ENCODE measurements around the gene COL8A1. TPM values are rescaled to one million over a fixed set of nuclear protein-coding genes. Genes with fewer than 3 reads are reported as not detected.

COL8A1 gene
- total RNA-seq, 1 donor from 2014 or later: 5.6 TPM

DNA sequence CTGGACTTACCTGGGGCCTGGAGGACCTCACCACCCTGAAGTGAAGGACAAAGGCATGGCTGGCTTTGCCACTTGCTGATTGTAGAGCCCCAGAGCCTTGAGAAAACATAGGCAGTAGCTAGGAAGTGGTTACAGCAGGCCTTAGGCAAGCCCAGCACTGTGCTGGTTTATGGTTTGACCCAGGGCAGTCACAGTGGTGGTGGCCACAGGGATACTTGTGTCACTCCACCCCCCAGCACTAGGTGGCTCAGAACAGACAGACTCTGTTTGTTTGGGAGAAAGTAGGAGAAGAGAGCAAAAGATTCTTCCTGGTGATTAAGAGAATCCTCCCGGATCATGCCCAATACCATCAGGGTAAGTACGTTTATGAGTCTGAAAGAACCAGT lies 13.2 kb upstream of the COL8A1 start:
- no peak for DNase-seq (ENCODE audit: low spot score)
- Mint-ChIP-seq H3K27ac (ENCODE audit: unreplicated experiment) (no peak overlapping the region), H3K27me3 (ENCODE audit: unreplicated experiment) (peaks cover 1% of the 10 kb centered on the region), H3K4me3 (ENCODE audit: unreplicated experiment) (no peak overlapping the region), H3K36me3 (ENCODE audit: low read depth, unreplicated experiment) (no peaks in the 10 kb centered on the region), H3K4me1 (ENCODE audit: unreplicated experiment) (no peaks in the 10 kb centered on the region), H3K9me3 (ENCODE audit: unreplicated experiment) (no peaks in the 10 kb centered on the region)
- TF ChIP-seq, protein P1, sequence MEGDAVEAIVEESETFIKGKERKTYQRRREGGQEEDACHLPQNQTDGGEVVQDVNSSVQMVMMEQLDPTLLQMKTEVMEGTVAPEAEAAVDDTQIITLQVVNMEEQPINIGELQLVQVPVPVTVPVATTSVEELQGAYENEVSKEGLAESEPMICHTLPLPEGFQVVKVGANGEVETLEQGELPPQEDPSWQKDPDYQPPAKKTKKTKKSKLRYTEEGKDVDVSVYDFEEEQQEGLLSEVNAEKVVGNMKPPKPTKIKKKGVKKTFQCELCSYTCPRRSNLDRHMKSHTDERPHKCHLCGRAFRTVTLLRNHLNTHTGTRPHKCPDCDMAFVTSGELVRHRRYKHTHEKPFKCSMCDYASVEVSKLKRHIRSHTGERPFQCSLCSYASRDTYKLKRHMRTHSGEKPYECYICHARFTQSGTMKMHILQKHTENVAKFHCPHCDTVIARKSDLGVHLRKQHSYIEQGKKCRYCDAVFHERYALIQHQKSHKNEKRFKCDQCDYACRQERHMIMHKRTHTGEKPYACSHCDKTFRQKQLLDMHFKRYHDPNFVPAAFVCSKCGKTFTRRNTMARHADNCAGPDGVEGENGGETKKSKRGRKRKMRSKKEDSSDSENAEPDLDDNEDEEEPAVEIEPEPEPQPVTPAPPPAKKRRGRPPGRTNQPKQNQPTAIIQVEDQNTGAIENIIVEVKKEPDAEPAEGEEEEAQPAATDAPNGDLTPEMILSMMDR (IDR thresholded peaks at IDR 0.05; ENCODE audit: unreplicated experiment): no peak

- H3K4me3 Mint-ChIP-seq (ENCODE audit: unreplicated experiment): no peak overlapping the region
- no peak overlapping the region for H3K27ac Mint-ChIP-seq (ENCODE audit: unreplicated experiment)
- no peaks in the 10 kb centered on the region for H3K4me1 Mint-ChIP-seq (ENCODE audit: unreplicated experiment)
- H3K36me3 Mint-ChIP-seq (ENCODE audit: low read depth, unreplicated experiment): no peaks in the 10 kb centered on the region
- TF ChIP-seq, protein P1 (IDR thresholded peaks at IDR 0.05; ENCODE audit: unreplicated experiment): no peak
- no peak for DNase-seq (ENCODE audit: low spot score)
- H3K27me3 Mint-ChIP-seq (ENCODE audit: unreplicated experiment): peaks cover 1% of the 10 kb centered on the region
- H3K9me3 Mint-ChIP-seq (ENCODE audit: unreplicated experiment): no peaks in the 10 kb centered on the region
These were observed 12.6 kb upstream of the COL8A1 start for GRCh38 chr3:99625643-99626416.

DNA sequence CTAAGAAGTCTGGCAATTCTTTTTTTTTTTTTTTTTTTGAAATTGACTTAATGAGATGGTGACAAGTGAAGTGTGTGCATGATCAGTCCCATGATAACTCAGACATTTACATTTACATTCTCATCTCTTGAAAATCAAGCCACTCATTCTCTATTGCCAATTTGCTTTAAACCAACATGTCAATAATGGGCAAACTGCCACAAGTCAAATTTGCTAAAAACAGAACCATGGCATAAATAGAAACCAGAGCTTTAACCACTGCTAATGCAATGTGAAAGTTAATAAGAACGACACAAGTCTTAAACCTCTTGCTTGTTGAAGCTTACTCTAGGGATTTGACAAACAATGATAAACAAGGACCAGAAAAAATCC lies 12.0 kb upstream of the COL8A1 start:
- no peak for DNase-seq (ENCODE audit: low spot score)
- Mint-ChIP-seq H3K4me3 (ENCODE audit: unreplicated experiment) (no peak overlapping the region), H3K4me1 (ENCODE audit: unreplicated experiment) (peaks cover 6% of the 10 kb centered on the region), H3K9me3 (ENCODE audit: unreplicated experiment) (no peaks in the 10 kb centered on the region), H3K27me3 (ENCODE audit: unreplicated experiment) (peaks cover 1% of the 10 kb centered on the region), H3K27ac (ENCODE audit: unreplicated experiment) (no peak overlapping the region), H3K36me3 (ENCODE audit: low read depth, unreplicated experiment) (no peaks in the 10 kb centered on the region)
- TF ChIP-seq, protein P1 (IDR thresholded peaks at IDR 0.05; ENCODE audit: unreplicated experiment): no peak

- Mint-ChIP-seq H3K4me3 (ENCODE audit: unreplicated experiment) (no peak overlapping the region), H3K27ac (ENCODE audit: unreplicated experiment) (no peak overlapping the region), H3K27me3 (ENCODE audit: unreplicated experiment) (peaks cover 2% of the 10 kb centered on the region), H3K9me3 (ENCODE audit: unreplicated experiment) (no peaks in the 10 kb centered on the region), H3K4me1 (ENCODE audit: unreplicated experiment) (peaks cover 6% of the 10 kb centered on the region), H3K36me3 (ENCODE audit: low read depth, unreplicated experiment) (no peaks in the 10 kb centered on the region)
- DNase-seq (ENCODE audit: low spot score): no peak
- TF ChIP-seq, protein P1 (IDR thresholded peaks at IDR 0.05; ENCODE audit: unreplicated experiment): no peak
These were observed 11.2 kb upstream of the COL8A1 start for GRCh38 chr3:99627062-99627826.

- H3K4me3 Mint-ChIP-seq (ENCODE audit: unreplicated experiment): no peak overlapping the region
- no peak for DNase-seq (ENCODE audit: low spot score)
- H3K4me1 Mint-ChIP-seq (ENCODE audit: unreplicated experiment): peaks cover 6% of the 10 kb centered on the region
- no peak overlapping the region for H3K27ac Mint-ChIP-seq (ENCODE audit: unreplicated experiment)
- peaks cover 1% of the 10 kb centered on the region for H3K27me3 Mint-ChIP-seq (ENCODE audit: unreplicated experiment)
- no peaks in the 10 kb centered on the region for H3K9me3 Mint-ChIP-seq (ENCODE audit: unreplicated experiment)
- TF ChIP-seq, protein P1 (IDR thresholded peaks at IDR 0.05; ENCODE audit: unreplicated experiment): no peak
- H3K36me3 Mint-ChIP-seq (ENCODE audit: low read depth, unreplicated experiment): no peaks in the 10 kb centered on the region
These were observed 7.6 kb upstream of the COL8A1 start for GRCh38 chr3:99630815-99631214.

Data from endothelial cell (in vitro differentiated cells).